Colonic mucosa (tissue), 4 donors: ENCODE results near the gene HIC1. TPM values are rescaled to one million over a fixed set of nuclear protein-coding genes. Genes with fewer than 3 reads are reported as not detected.

Source experiments
- DNase-seq: peaks from one replicate; pipeline ENCODE4 v3.0.0-alpha.2; 2020
- H3K27ac ChIP-seq: fragments of 200-600 bp; one replicate; pipeline ENCODE4 v1.8.0; 2021
- H3K27me3 ChIP-seq: fragments of 200-600 bp; one replicate; pipeline ENCODE4 v1.8.0; 2021
- H3K36me3 ChIP-seq: fragments of 200-600 bp; one replicate; pipeline ENCODE4 v1.8.0; 2021
- H3K4me1 ChIP-seq: fragments of 200-600 bp; one replicate; pipeline ENCODE4 v1.8.0; 2021; ENCODE audit warnings: mild to moderate bottlenecking
- H3K4me3 ChIP-seq: fragments of 200-600 bp; one replicate; pipeline ENCODE4 v1.8.0; 2021
- H3K9ac ChIP-seq, 2 donors: one replicate each; pipeline ENCODE4 v1.7.0; 2013; ENCODE audit warnings: control low read depth in 2 of 2, low read depth in 2 of 2, low read length in 2 of 2
- H3K9me3 ChIP-seq: fragments of 200-600 bp; one replicate; pipeline ENCODE4 v1.8.0; 2021
- CTCF ChIP-seq: fragments of 200-600 bp; IDR thresholded peaks from one replicate; pipeline ENCODE4 v1.8.0; 2022; ENCODE audit warnings: antibody characterized with exemption, mild to moderate bottlenecking
- intact Hi-C: fragments of 100-400 bp; cut with DNase I; formaldehyde crosslinking; loops from one replicate; pipeline ENCODE4 v1.14.1; 2022
- total RNA-seq, 2 donors: library from RNA; stranded (reverse); fragmentation: NEBNext Ultra II Directional in 1 of 2; extraction: Animal tissue kit (Norgen Biotek cat#: 25700) in 1 of 2; gene quantifications; one replicate each; pipeline ENCODE4 v1.2.1, GENCODE V29; 2021
- donor health status: healthy.
- donor health status: DM: no; HTN: no; CAD: no.
- donor health status: DM: no; HTN: no; CAD: no.

Gene HIC1
- total RNA-seq, 2 donors from 2014 or later, result 7.0 to 11.2 TPM

- no peak overlapping the region for H3K4me3 ChIP-seq
- no peak for DNase-seq
- H3K27me3 ChIP-seq, result no peaks in the 10 kb centered on the region
- intact Hi-C loops, result no loop called here
- TF ChIP-seq CTCF, result no peak
- peaks cover 9% of the 10 kb centered on the region for H3K4me1 ChIP-seq
- no peak overlapping the region for H3K9ac ChIP-seq
- no peaks in the 10 kb centered on the region for H3K9me3 ChIP-seq
- no peaks in the 10 kb centered on the region for H3K36me3 ChIP-seq
- H3K27ac ChIP-seq, result no peak overlapping the region
Measured at GRCh38 chr17:2043785-2044184, 11.1 kb upstream of the HIC1 start.

- H3K9me3 ChIP-seq, result no peaks in the 10 kb centered on the region
- H3K9ac ChIP-seq, result no peak overlapping the region
- DNase-seq, result no peak
- TF ChIP-seq CTCF, result no peak
- H3K27ac ChIP-seq, result no peak overlapping the region
- no peak overlapping the region for H3K4me3 ChIP-seq
- no peaks in the 10 kb centered on the region for H3K27me3 ChIP-seq
- intact Hi-C loops, result no loop called here
- no peaks in the 10 kb centered on the region for H3K36me3 ChIP-seq
- H3K4me1 ChIP-seq, result peaks cover 15% of the 10 kb centered on the region
Measured at GRCh38 chr17:2044263-2044894, 10.5 kb upstream of the HIC1 start.

DNA sequence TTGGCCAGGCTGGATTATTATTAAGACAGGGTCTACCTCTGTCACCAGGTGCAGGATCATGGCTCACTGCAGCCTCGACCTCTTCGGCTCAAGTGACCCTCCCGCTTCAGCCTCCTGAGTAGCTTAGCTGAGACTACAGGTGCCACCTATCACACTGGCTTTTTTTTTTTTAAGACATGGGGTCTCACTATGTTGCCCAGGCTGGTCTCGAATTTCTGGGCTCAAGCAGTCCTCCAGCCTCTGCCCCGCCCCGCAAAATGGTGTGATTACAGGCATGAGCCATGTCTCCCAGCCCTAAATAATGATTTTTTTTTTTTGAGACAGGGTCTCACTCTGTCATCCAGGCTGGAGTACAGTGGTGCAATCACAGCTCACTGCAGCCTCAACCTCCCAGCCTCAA, 7.3 kb upstream of the HIC1 start:
- TF ChIP-seq CTCF, result no peak
- H3K4me1 ChIP-seq, result peaks cover 14% of the 10 kb centered on the region
- intact Hi-C loops, result no loop called here
- no peaks in the 10 kb centered on the region for H3K9me3 ChIP-seq
- H3K27ac ChIP-seq, result no peak overlapping the region
- peaks cover 19% of the 10 kb centered on the region for H3K27me3 ChIP-seq
- H3K9ac ChIP-seq, result no peak overlapping the region
- DNase-seq, result no peak
- no peaks in the 10 kb centered on the region for H3K36me3 ChIP-seq
- no peak overlapping the region for H3K4me3 ChIP-seq

GRCh38 chr17:2048805-2049204, 6.1 kb upstream of the HIC1 start:
- no peak overlapping the region for H3K27ac ChIP-seq
- H3K9ac ChIP-seq, result no peak overlapping the region
- DNase-seq, result no peak
- peaks cover 21% of the 10 kb centered on the region for H3K27me3 ChIP-seq
- H3K36me3 ChIP-seq, result no peaks in the 10 kb centered on the region
- peaks cover 9% of the 10 kb centered on the region for H3K4me1 ChIP-seq
- peak overlapping the region; percentile 83 for H3K4me3 ChIP-seq
- no peaks in the 10 kb centered on the region for H3K9me3 ChIP-seq
- no peak for TF ChIP-seq CTCF
- intact Hi-C loops, result no loop called here

GRCh38 chr17:2049333-2050299, 5.3 kb upstream of the HIC1 start:
- Histone ChIP-seq H3K27me3 (peaks cover 29% of the 10 kb centered on the region), H3K9me3 (no peaks in the 10 kb centered on the region), H3K4me3 (peak overlapping the region; percentile 83), H3K36me3 (no peaks in the 10 kb centered on the region), H3K4me1 (peaks cover 9% of the 10 kb centered on the region), H3K27ac (peak overlapping the region; percentile 36), H3K9ac (peak overlapping the region; percentile 69 to 73)
- peak; percentile 90 for DNase-seq
- TF ChIP-seq CTCF, result no peak
- intact Hi-C loops, result loop anchor here (10.0 kb wide), 1 partner anchor 225 kb away; no protein-coding TSS in a partner anchor
